ENCODE measurements around the gene PHKA2. TPM values are rescaled to one million over a fixed set of nuclear protein-coding genes. Genes with fewer than 3 reads are reported as not detected.

Gene PHKA2
- total RNA-seq, 4 donors from 2014 or later: 8.7 to 17.6 (median 14.1) TPM

DNA sequence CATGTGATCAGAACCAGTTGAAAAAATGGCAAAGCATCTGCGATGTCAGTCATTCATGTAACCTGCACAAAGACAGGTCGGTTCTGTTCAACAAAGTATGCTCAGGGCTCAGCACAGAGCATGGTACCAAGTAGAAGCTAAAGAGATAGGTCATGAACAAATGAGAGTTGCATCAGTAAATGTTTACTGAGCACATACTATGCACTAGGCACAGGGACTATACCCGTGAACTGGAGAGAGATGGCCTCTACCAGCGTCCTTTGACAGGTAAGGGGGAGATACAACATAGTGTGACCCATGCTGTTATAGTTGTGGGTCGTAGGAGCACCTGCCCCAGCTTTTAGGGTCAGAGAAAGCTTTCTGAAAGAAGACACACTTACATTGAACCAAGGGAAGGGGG, 46.7 kb downstream of the PHKA2 start:
- TF ChIP-seq, protein P1, sequence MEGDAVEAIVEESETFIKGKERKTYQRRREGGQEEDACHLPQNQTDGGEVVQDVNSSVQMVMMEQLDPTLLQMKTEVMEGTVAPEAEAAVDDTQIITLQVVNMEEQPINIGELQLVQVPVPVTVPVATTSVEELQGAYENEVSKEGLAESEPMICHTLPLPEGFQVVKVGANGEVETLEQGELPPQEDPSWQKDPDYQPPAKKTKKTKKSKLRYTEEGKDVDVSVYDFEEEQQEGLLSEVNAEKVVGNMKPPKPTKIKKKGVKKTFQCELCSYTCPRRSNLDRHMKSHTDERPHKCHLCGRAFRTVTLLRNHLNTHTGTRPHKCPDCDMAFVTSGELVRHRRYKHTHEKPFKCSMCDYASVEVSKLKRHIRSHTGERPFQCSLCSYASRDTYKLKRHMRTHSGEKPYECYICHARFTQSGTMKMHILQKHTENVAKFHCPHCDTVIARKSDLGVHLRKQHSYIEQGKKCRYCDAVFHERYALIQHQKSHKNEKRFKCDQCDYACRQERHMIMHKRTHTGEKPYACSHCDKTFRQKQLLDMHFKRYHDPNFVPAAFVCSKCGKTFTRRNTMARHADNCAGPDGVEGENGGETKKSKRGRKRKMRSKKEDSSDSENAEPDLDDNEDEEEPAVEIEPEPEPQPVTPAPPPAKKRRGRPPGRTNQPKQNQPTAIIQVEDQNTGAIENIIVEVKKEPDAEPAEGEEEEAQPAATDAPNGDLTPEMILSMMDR (IDR thresholded peaks at IDR 0.05): no peak
- intact Hi-C loops (cut with DNase I; ENCODE audit: low total_unique reads): no loop called here
- 78 to 97% methylated on average over 4 to 5 of the region's 5 CpGs for WGBS, 2 donors
- no peak overlapping the region for H3K4me3 ChIP-seq (ENCODE audit: low read depth, poor library complexity, severe bottlenecking)
- no peak for DNase-seq (ENCODE audit: low spot score in 2 of 2)

DNA sequence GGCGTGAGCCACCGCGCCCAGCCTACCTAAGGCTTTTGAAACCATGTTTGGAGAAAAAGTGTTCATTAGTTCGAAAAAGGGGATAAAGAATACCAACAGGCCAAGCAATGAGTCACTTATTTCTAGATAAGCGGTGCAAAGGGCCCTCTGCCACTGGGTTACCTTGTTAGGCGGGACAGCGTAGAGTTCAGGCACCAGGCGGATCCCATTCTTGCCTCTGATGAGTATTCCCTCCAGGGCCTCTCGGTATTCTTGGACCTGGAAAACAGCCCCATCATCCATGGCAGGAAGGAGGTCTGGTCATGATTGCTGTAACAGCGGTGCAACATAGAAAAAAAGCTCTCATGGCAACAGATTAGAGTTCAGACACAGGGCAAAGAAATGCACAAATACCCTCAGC, 48.0 kb downstream of the PHKA2 start:
- intact Hi-C loops (cut with DNase I; ENCODE audit: low total_unique reads): no loop called here
- no peak overlapping the region for H3K4me3 ChIP-seq (ENCODE audit: low read depth, poor library complexity, severe bottlenecking)
- no peak for TF ChIP-seq POLR2A (IDR thresholded peaks at IDR 0.05)
- TF ChIP-seq, protein P1 (IDR thresholded peaks at IDR 0.05): no peak
- no peak for DNase-seq (ENCODE audit: low spot score in 2 of 2)
- 89 to 95% methylated on average over 10 of the region's 10 CpGs for WGBS, 2 donors

DNA sequence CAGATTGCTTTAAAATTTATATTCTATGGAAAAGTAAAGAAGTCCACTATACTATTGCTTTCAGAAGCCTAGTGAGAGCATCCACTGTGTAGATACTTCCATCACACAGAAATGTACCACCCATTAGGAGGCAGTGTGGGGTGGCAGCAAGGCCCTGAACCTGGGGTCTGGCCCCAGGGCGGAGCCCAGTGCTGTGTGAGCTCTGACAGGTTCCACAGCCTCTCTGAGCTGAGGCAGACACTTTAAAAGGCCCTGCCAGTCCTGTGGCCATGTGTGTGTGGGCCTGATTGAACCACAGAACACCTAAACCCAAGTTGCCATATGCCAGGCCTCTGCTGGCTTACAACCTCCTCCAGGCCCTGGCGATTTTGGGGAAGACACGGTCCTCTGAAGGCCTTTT, 49.2 kb downstream of the PHKA2 start:
- 85 to 90% methylated on average over 3 of the region's 3 CpGs for WGBS, 2 donors
- intact Hi-C loops (cut with DNase I; ENCODE audit: low total_unique reads): no loop called here
- TF ChIP-seq POLR2A (IDR thresholded peaks at IDR 0.05): no peak
- TF ChIP-seq, protein P1 (IDR thresholded peaks at IDR 0.05): no peak
- no peak for DNase-seq (ENCODE audit: low spot score in 2 of 2)
- H3K4me3 ChIP-seq (ENCODE audit: low read depth, poor library complexity, severe bottlenecking): no peak overlapping the region

DNA sequence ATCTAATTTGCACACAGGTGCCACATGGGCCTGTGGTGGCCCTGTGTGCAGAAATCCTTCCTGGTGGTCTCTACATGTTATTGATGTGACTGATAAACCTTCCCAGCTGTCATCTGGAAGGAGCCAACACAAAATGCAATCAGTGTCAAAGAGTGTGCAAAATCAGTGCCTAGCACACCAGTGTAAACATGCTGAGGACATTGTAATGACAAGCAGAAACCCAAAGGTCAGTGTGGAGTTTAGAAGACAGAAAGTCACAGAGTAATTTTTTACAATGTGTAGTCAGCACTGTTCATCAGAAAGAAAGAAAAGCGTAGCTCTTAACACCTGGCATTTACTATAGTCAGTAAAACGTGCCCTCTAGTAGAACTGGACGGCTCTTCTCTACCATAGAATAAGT, 50.3 kb downstream of the PHKA2 start:
- intact Hi-C loops (cut with DNase I; ENCODE audit: low total_unique reads): no loop called here
- WGBS, 2 donors: 82 to 90% methylated on average over 3 of the region's 3 CpGs
- H3K4me3 ChIP-seq (ENCODE audit: low read depth, poor library complexity, severe bottlenecking): no peak overlapping the region
- TF ChIP-seq, protein P1 (IDR thresholded peaks at IDR 0.05): no peak
- DNase-seq (ENCODE audit: low spot score in 2 of 2): no peak

DNA sequence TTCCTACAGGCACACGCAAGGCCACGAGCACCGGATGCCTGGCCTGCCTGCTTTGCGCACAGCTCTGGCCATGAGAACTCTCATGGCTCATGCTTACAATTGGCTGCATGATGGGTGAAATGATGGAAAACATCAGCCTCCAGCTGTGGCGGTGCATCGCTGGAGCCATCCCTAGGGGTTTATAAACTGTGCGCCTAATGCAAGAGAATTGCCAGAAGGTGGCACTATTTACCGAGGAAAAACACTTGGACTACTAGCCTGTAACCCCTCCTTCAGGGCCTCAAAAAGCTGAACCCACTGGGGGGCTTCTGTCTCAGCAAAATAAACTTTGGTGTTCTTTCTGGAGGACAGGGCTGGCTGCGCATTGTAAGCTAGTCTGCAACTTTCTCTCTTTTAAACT, 51.9 kb downstream of the PHKA2 start:
- TF ChIP-seq, protein P1 (IDR thresholded peaks at IDR 0.05): no peak
- TF ChIP-seq POLR2A (IDR thresholded peaks at IDR 0.05): no peak
- WGBS, 2 donors: 63 to 95% methylated on average over 3 to 9 of the region's 9 CpGs
- intact Hi-C loops (cut with DNase I; ENCODE audit: low total_unique reads): no loop called here

DNA sequence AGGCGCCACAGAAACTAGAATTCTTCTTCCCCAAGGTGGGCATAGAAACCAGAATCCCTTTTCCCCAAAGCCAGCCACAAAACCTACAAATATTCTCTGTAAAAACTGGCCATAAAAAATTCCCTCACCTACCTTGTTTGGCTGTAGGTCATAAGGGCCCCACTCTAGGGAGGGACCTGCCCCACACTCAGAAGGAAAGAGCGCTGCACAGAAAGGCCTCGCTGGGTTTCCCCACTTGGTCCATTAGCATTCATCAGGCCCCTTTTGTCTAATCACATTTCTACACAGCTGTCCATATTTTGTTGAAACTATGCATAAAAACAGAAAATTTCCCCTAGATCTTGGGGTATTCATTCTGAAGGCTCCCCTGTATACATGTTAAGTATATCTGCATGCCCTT, 54.1 kb downstream of the PHKA2 start:
- intact Hi-C loops (cut with DNase I; ENCODE audit: low total_unique reads): no loop called here

More for the DNA sequence above, 51.9 kb downstream of the PHKA2 start:
- no peak overlapping the region for H3K4me3 ChIP-seq (ENCODE audit: low read depth, poor library complexity, severe bottlenecking)
- no peak for DNase-seq (ENCODE audit: low spot score in 2 of 2)

More for the DNA sequence above, 54.1 kb downstream of the PHKA2 start:
- WGBS, 2 donors: 86 to 100% methylated on average over 3 of the region's 3 CpGs
- DNase-seq (ENCODE audit: low spot score in 2 of 2): no peak
- H3K4me3 ChIP-seq (ENCODE audit: low read depth, poor library complexity, severe bottlenecking): no peak overlapping the region
- no peak for TF ChIP-seq POLR2A (IDR thresholded peaks at IDR 0.05)
- TF ChIP-seq, protein P1 (IDR thresholded peaks at IDR 0.05): no peak

All from lower leg skin (tissue), 4 donors.